GM21576 (cell line): ENCODE results near the gene KIF5A.
A peak's percentile ranks its signal among the peaks of the same experiment; 100 is the strongest.

Experiments used
- ATAC-seq: cut with Tn5 transposase; IDR thresholded peaks from one replicate; pipeline ENCODE4 v1.9.1; 2021; ENCODE audit warnings: mild to moderate bottlenecking, moderate library complexity; ENCODE audit not compliant: unreplicated experiment

The KIF5A gene

DNA sequence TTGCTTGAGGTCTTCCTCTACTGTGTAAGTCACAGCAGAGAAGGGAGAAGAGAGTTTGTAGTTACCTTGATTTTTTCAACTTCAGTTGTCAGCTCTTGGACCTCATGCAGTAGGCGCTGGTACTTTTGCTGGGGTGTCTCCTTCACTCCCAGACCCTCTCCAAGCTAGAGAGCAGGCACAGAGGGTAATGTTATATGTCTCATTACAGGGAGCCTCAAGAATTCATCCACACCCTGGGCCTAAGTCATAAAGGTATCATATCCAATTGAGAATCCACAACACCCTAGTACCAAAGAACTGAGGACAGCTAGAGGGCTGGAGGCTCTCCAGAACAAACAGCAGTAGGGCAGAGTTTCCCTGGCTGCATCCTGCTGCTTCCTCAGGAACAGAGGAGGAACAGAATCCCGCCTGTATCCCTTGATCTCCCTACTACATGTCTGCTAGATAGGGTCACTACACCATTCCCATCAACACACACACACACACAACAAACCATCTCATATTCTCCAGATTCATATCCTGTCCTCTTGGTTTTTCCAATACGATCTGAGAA lies 14.8 kb upstream of the KIF5A start:
- no peak for ATAC-seq

- ATAC-seq: no peak
Measured at GRCh38 chr12:57535764-57536596, 13.9 kb upstream of the KIF5A start.

GRCh38 chr12:57536597-57536942 lies 13.3 kb upstream of the KIF5A start:
- no peak for ATAC-seq

GRCh38 chr12:57539134-57539768 lies 10.6 kb upstream of the KIF5A start:
- no peak for ATAC-seq

- ATAC-seq: no peak
Measured at GRCh38 chr12:57541001-57541400, 8.8 kb upstream of the KIF5A start.

GRCh38 chr12:57541717-57542116 lies 8.1 kb upstream of the KIF5A start:
- ATAC-seq: no peak

DNA sequence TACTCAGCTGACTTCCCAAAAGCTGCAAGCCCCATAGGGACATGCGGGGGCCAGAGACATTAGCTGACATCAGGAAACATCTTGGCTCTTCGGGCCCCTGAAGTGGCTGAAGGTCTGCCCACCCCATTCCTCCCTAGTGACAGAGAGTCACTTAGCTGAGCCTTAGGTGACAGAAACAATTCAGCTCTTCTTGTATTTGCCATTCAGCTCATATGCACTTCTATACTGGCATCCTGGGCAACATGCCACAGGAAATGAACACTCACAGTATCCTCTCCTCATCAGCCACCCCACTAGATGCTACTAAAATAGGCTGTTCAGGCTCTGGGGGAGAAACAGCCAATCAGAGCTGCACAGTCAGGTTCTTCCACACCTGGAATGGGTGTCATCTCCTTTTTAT lies 6.3 kb upstream of the KIF5A start:
- ATAC-seq: no peak

DNA sequence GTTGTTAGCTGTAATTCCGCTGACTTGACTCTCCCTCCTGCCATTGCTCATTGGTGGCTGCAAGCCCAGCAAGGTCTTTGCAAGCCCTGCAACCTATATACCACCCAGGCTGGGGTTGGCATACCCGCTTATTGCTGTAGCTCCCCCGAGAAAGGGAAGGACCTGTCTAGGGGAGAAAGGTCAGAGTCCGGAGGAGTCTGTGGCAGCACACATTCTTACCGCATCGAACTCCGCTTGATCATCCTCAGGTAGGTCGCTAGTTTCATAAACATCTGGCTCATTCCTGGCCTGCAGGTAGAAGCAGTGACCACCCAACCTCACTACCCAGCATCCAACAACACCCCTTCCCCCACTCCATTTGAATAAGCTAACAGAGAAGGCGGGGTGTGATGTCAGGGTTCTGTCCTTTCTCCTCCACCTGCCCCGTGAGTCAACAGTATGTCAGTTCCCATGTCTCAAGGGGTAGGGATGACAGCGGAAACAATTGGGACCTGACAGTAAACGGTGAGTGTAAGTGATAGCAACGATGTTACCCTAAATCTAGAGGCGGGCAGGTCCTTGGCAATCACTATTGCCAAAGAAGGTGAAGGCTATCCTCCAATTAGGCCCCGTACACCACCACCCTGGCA lies 3.9 kb upstream of the KIF5A start:
- ATAC-seq: no peak

- peak; percentile 98 for ATAC-seq
Measured at GRCh38 chr12:57546438-57547287, 3.2 kb upstream of the KIF5A start, which contains the start of gene DCTN2. DCTN2 (minus strand) TSS chr12:57547192; CDS start chr12:57547063, 129 bp downstream.

DNA sequence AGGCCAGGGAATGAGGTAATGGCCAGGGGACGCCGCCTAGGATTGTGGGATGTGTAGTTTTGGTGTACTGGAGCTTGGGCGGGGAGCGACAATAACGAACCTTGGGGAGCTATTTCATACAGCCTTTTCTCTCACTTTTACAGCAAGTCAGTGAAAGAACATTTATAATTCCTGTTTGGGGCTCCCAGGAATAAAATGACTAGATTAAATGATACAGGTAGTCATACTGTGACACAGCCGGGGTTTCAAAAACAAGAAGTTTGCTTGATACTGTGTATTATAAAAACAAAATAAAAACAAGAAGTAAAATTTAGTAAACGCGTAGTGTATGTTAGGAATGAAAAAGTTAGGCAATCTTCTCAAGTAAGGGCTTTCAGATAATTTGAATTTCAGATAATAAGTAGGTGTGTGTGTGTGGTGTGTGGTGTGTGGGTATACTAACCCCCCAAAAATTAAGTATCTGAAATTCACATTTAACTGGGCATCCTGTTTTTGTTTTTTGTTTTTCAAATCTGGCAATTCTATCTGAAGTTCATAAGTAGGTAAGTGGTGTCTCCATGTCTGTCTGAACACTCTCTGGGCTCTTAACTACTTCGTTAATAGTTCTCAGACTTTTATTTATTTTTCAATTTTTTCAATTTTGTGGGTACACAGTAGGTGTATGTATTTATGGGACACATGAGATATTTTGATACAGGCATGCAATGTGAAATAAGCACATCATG lies 2.4 kb upstream of the KIF5A start:
- no peak for ATAC-seq

DNA sequence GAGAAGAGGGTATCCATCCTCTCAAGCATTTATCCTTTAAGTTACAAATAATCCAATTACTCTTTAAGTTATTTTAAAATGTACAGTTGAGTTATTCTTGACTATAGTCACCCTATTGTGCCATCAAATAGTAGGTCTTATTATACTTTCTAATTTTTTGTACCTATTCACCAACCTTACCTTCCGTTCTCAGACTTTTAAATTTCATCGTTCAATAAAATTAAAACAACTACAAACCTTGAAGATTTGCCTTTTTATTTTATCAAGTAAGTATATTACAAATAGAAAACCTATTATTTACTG lies 1.9 kb upstream of the KIF5A start:
- ATAC-seq: no peak

DNA sequence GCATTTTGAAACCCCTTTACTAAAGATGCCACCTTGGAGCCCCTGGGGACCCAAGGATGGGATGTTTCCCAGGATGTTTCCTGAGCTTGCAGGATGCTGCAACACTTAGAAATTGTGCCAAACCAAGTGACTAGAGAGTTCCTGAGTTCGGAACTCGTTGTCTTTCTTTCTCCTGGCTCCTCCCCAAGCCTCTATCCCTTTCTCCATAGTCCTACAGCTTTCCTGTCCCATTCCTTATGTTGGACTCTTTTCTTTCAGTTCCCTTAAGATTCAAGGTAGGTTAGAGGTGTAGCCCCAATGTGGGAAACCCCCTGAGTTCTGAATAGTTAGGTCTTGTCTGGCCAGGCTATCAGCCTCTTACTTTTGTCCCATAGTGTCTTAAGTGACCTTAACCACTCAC lies 1.4 kb upstream of the KIF5A start:
- ATAC-seq: no peak

DNA sequence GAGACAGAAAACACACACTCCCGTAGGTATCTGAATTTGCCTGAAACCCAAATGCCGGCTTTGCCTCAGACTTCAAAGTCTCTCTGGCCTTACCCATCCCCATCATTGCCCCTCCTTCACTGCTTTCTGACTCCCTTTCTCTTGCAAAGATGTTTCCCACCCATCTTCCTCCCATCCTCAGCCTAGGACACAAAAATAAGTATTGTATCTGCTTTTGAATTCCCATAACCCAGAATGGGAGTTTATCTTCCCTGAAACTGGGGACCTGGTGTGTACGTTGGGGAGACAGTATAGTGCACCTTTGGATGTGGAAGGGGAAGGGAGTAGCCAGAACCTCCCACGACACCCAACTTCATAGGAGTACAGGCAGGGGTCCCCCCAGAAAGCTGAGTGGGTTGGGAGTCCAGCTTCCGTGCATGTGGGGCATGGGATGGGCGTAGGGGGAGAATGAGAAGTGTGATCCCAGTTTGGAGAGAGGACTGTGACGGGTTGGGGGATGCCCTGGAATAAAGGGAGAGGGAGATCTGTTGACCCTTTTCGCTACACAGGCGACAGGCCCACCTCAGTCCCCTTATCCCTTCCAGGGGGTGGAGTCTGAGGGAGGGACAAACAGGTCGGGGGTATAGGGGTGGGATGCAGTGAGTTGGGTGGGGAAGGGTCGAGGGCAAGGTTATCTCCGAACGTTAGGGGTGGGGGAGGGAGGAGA lies 488 bp upstream of the KIF5A start:
- no peak for ATAC-seq

GRCh38 chr12:57550641-57551549 lies 1.1 kb downstream of the KIF5A start:
- no peak for ATAC-seq

DNA sequence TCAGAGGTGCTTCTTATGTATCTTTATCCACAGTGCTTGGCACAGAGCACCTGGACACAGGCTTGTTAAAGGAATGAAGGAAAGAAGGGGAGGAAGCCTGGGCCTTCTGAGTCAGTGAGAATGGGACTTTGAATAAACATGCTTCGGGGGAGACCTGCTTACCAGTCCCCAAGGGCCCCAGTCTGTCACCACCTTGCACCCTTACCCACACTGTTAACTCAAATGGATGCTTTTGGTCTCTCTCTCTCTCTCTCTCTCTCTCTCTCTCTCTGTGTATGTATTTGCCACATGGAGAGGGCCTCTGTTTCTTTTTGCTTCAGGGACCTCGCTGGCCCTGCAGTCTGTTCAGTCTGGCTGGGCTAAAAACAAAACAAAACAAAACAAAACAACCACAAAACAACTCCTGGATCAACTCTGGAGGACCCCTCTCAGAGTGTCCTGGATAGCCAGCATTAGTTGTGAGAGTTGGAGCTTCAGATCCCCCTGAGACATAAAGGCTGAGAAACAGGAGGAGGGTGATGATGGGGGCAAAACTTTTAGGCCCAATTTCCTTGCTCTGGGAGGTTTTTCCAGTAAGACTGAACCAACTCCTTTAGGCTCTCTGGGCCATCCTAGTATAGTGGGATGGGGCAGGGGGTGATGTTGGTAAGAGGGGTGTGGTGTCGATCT lies 1.9 kb downstream of the KIF5A start:
- no peak for ATAC-seq

DNA sequence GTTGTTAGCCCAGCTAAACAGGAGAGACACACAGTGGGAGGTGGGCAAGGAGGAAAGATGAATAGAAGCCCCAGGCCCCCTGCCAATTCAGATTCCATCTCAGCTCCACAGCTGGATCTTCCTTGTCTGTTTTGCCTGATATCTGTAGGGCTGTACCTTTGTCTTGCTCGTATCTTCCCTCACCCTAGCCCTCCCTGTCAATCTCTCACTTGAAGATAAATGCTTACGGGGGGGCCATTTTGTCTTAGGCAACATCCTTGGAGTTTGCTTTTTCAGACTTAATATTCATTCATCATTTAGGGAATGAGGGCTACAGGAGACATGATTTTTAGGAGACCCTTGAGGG lies 2.4 kb downstream of the KIF5A start:
- no peak for ATAC-seq

- ATAC-seq: no peak
Measured at GRCh38 chr12:57552835-57553313, 3.0 kb downstream of the KIF5A start.
